ENCODE results near the gene LDLRAD4.

DNA sequence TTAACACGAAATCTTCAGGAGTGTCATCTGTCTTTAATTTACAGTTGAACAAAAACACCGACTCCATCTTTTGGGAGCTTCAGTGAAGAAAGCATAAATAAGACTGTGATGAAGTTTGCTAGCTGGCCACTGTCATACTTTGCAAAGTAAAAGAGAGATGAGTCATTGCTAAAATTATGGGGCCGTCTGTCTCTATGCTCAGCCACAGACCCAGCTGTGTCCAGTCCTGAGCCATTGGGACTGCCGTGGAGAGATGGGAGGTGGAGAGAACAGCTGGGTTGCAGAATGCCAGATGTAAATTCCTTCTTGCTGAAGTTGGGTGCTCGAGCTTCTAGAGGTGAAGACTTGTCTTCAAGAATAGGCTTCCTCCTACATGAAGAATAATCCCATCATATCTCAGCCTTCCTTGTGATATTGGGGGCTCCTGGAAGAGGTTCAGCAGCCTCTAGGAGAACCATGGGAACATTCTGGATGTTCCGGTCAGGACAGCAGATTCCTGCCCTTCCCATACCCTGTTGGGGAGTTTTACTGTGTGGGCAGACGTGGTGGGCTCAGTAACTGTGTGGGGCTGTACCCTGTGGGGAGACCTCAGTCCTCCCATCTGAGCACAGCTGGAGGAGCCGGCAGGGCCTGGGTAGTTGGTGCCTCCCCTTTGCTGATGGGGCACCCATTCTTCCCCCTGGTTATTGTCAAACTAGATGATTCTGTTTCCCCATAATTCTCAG lies 71.1 kb downstream of the LDLRAD4 start:
- TF ChIP-seq EZH2 (IDR thresholded peaks at IDR 0.05) (no peak), POLR2AphosphoS5 (IDR thresholded peaks at IDR 0.05; ENCODE audit: borderline replicate concordance, low read depth, low read length) (no peak)

All from SK-N-MC (cell line).